IMR-90 (cell line): Measurements from ENCODE around the gene STAC.

ENCODE experiments used
- CEBPB ChIP-seq: IDR thresholded peaks from 2 replicates; pipeline ENCODE4 v1.6.1; 2012; ENCODE audit warnings: low read depth, low read length, improper control_type of control experiment
- CTCF ChIP-seq: conservative IDR thresholded peaks from 2 replicates; pipeline ENCODE4 v1.5.1; 2012; ENCODE audit warnings: mild to moderate bottlenecking, low read depth, low read length, improper control_type of control experiment
- MAFK ChIP-seq: IDR thresholded peaks from 2 replicates; pipeline ENCODE4 v1.6.1; 2012; ENCODE audit warnings: low read depth, low read length, improper control_type of control experiment
- POLR2A ChIP-seq: IDR thresholded peaks from 2 replicates; pipeline ENCODE4 v1.6.1; 2012; ENCODE audit warnings: mild to moderate bottlenecking, low read depth, low read length
- RAD21 ChIP-seq: IDR thresholded peaks from 2 replicates; pipeline ENCODE4 v1.6.1; 2012; ENCODE audit warnings: low read length, improper control_type of control experiment
- RCOR1 ChIP-seq: IDR thresholded peaks from 2 replicates; pipeline ENCODE4 v1.6.1; 2012; ENCODE audit warnings: mild to moderate bottlenecking, low read length, improper control_type of control experiment; ENCODE audit not compliant: insufficient replicate concordance
- SMC3 ChIP-seq: fragments of 150-350 bp; IDR thresholded peaks from 2 replicates; pipeline ENCODE4 v1.6.1; 2016; ENCODE audit warnings: low read depth, mild to moderate bottlenecking, antibody characterized with exemption, low read length, moderate library complexity
- USF2 ChIP-seq: fragments of 150-350 bp; IDR thresholded peaks from 2 replicates; pipeline ENCODE4 v1.6.1; 2017; ENCODE audit warnings: mild to moderate bottlenecking, antibody characterized with exemption, low read length, low read depth

GRCh38 chr3:36373084-36373483, 7.2 kb upstream of the STAC start:
- no peak for TF ChIP-seq CTCF
- no peak for TF ChIP-seq SMC3
- TF ChIP-seq POLR2A = no peak
- TF ChIP-seq RCOR1 = no peak
- TF ChIP-seq USF2 = no peak
- TF ChIP-seq MAFK = no peak
- no peak for TF ChIP-seq CEBPB
- no peak for TF ChIP-seq RAD21
